IMR-90 (cell line): ENCODE results near the gene PTPN4. TPM values are rescaled to one million over a fixed set of nuclear protein-coding genes. Genes with fewer than 3 reads are reported as not detected.

Experiments
- ATAC-seq: fragments of 200-7000 bp; cut with Tn5 transposase; 2 replicates; pipeline ENCODE4 v1.9.1; 2020; ENCODE audit warnings: low read depth, mild to moderate bottlenecking, moderate library complexity
- BruUV-seq: library from RNA; stranded (reverse); fragments of 400-500 nt; replicated peaks from 2 replicates; lab custom pipeline; 2021; lab: Mats Ljungman, UMichigan
- CTCF ChIA-PET: fragments of 300-600 bp; formaldehyde crosslinking; extraction: SDS; loops from one replicate; lab custom pipeline; 2021; ENCODE audit warnings: antibody characterized with exemption; lab: Yijun Ruan, JAX
- POLR2A ChIA-PET: fragments of 300-600 bp; sonication (Branson Sonifier 250); formaldehyde crosslinking; loops from one replicate; lab custom pipeline; 2022; ENCODE audit warnings: antibody characterized with exemption; ENCODE audit not compliant: unreplicated experiment; lab: Charles Lee
- DNase-seq: peaks from one replicate; pipeline ENCODE4 v3.0.0; 2013
- H2AFZ ChIP-seq: replicated peaks from 2 replicates; pipeline ENCODE3; 2013; ENCODE audit warnings: low read length, mild to moderate bottlenecking; ENCODE audit not compliant: poor library complexity
- H2AK5ac ChIP-seq: 2 replicates; pipeline ENCODE4 v1.6.1; 2013; ENCODE audit warnings: low read depth, low read length, inconsistent platforms
- H2AK9ac ChIP-seq: replicated peaks from 2 replicates; pipeline ENCODE3; 2013; ENCODE audit warnings: mild to moderate bottlenecking, low read depth, low read length, moderate library complexity; ENCODE audit not compliant: poor library complexity
- H2BK120ac ChIP-seq: 2 replicates; pipeline ENCODE4 v1.6.1; 2013; ENCODE audit warnings: low read depth, low read length, inconsistent platforms
- H2BK15ac ChIP-seq: 3 replicates; pipeline ENCODE4 v1.6.1; 2013; ENCODE audit warnings: low read depth, low read length, inconsistent platforms
- H2BK20ac ChIP-seq: 2 replicates; pipeline ENCODE4 v1.6.1; 2013; ENCODE audit warnings: low read depth, mild to moderate bottlenecking, inconsistent platforms, low read length, moderate library complexity
- H2BK5ac ChIP-seq: 2 replicates; pipeline ENCODE4 v1.6.1; 2013; ENCODE audit warnings: mild to moderate bottlenecking, low read depth, low read length, inconsistent platforms; ENCODE audit not compliant: poor library complexity, severe bottlenecking
- H3K14ac ChIP-seq: replicated peaks from 2 replicates; pipeline ENCODE4 v1.6.1; 2013; ENCODE audit warnings: low read depth, low read length, inconsistent platforms
- H3K18ac ChIP-seq: 2 replicates; pipeline ENCODE4 v1.6.1; 2013; ENCODE audit warnings: low read depth, low read length, control low read depth
- H3K23ac ChIP-seq: 2 replicates; pipeline ENCODE4 v1.6.1; 2013; ENCODE audit warnings: low read depth, low read length, inconsistent platforms
- H3K27ac ChIP-seq: 2 replicates; pipeline ENCODE4 v1.5.1; 2013; ENCODE audit warnings: mild to moderate bottlenecking, control low read depth, low read length; ENCODE audit not compliant: insufficient read depth
- H3K27me3 ChIP-seq: 2 replicates; pipeline ENCODE4 v1.6.1; 2013; ENCODE audit warnings: low read length; ENCODE audit not compliant: control insufficient read depth, insufficient read depth
- H3K36me3 ChIP-seq: 2 replicates; pipeline ENCODE4 v1.6.1; 2013; ENCODE audit warnings: low read length, mixed read lengths; ENCODE audit not compliant: control insufficient read depth, insufficient read depth
- H3K4ac ChIP-seq: 2 replicates; pipeline ENCODE4 v1.6.1; 2013; ENCODE audit warnings: low read depth, low read length, inconsistent platforms
- H3K4me1 ChIP-seq: 2 replicates; pipeline ENCODE4 v1.6.1; 2013; ENCODE audit warnings: low read length, mixed read lengths; ENCODE audit not compliant: control insufficient read depth, insufficient read depth
- H3K4me2 ChIP-seq: 2 replicates; pipeline ENCODE4 v1.6.1; 2013; ENCODE audit warnings: low read depth, mild to moderate bottlenecking, control low read depth, low read length, moderate library complexity
- H3K4me3 ChIP-seq: 2 replicates; pipeline ENCODE4 v1.5.1; 2013; ENCODE audit warnings: low read depth, mild to moderate bottlenecking, control low read depth, low read length, moderate library complexity; ENCODE audit not compliant: insufficient read depth
- H3K56ac ChIP-seq: 2 replicates; pipeline ENCODE4 v1.6.1; 2013; ENCODE audit warnings: low read length, inconsistent platforms; ENCODE audit not compliant: insufficient read depth; ENCODE audit errors: extremely low read depth
- H3K79me1 ChIP-seq, 2 experiments: 2 replicates each; pipeline ENCODE4 v1.6.1; 2013; ENCODE audit warnings: low read length in 2 of 2, inconsistent platforms in 1 of 2, low read depth in 1 of 2
- H3K9ac ChIP-seq: 2 replicates; pipeline ENCODE4 v1.6.1; 2013; ENCODE audit warnings: low read depth, low read length, control low read depth
- H3K9me1 ChIP-seq: 2 replicates; pipeline ENCODE4 v1.6.1; 2013; ENCODE audit warnings: low read length, inconsistent platforms; ENCODE audit not compliant: insufficient read depth
- H3K9me3 ChIP-seq: 2 replicates; pipeline ENCODE4 v1.6.1; 2013; ENCODE audit warnings: low read length; ENCODE audit not compliant: control insufficient read depth, insufficient read depth
- H4K20me1 ChIP-seq: 2 replicates; pipeline ENCODE4 v1.6.1; 2013; ENCODE audit warnings: low read length, inconsistent platforms; ENCODE audit not compliant: insufficient read depth
- H4K5ac ChIP-seq: 2 replicates; pipeline ENCODE4 v1.6.1; 2013; ENCODE audit warnings: mild to moderate bottlenecking, low read depth, low read length, control low read depth
- H4K8ac ChIP-seq, 2 experiments: 2 replicates each; pipeline ENCODE4 v1.6.1; 2013; ENCODE audit warnings: low read depth in 2 of 2, low read length in 2 of 2, control low read depth in 1 of 2, inconsistent platforms in 1 of 2
- H4K91ac ChIP-seq: 2 replicates; pipeline ENCODE4 v1.6.1; 2013; ENCODE audit warnings: low read depth, low read length, inconsistent platforms; ENCODE audit not compliant: insufficient read depth
- BHLHE40 ChIP-seq: fragments of 150-350 bp; IDR thresholded peaks from 2 replicates; pipeline ENCODE4 v1.6.1; 2016; ENCODE audit warnings: mild to moderate bottlenecking, low read depth, low read length
- CEBPB ChIP-seq: IDR thresholded peaks from 2 replicates; pipeline ENCODE4 v1.6.1; 2012; ENCODE audit warnings: low read depth, low read length, improper control_type of control experiment
- CHD1 ChIP-seq: IDR thresholded peaks from 2 replicates; pipeline ENCODE4 v1.6.1; 2012; ENCODE audit warnings: low read depth, low read length, improper control_type of control experiment
- MAFK ChIP-seq: IDR thresholded peaks from 2 replicates; pipeline ENCODE4 v1.6.1; 2012; ENCODE audit warnings: low read depth, low read length, improper control_type of control experiment
- MXI1 ChIP-seq: IDR thresholded peaks from 2 replicates; pipeline ENCODE4 v1.6.1; 2012; ENCODE audit warnings: low read depth, mild to moderate bottlenecking, low read length, moderate library complexity, borderline replicate concordance
- NFE2L2 ChIP-seq: fragments of 150-350 bp; IDR thresholded peaks from 2 replicates; pipeline ENCODE4 v1.6.1; 2016; ENCODE audit warnings: low read depth, mild to moderate bottlenecking, low read length
- POLR2A ChIP-seq: IDR thresholded peaks from 2 replicates; pipeline ENCODE4 v1.6.1; 2012; ENCODE audit warnings: mild to moderate bottlenecking, low read depth, low read length
- RAD21 ChIP-seq: IDR thresholded peaks from 2 replicates; pipeline ENCODE4 v1.6.1; 2012; ENCODE audit warnings: low read length, improper control_type of control experiment
- RFX5 ChIP-seq: IDR thresholded peaks from 2 replicates; pipeline ENCODE4 v1.8.0; 2012; ENCODE audit warnings: low read depth, mild to moderate bottlenecking, low read length, moderate library complexity
- SMC3 ChIP-seq: fragments of 150-350 bp; IDR thresholded peaks from 2 replicates; pipeline ENCODE4 v1.6.1; 2016; ENCODE audit warnings: low read depth, mild to moderate bottlenecking, antibody characterized with exemption, low read length, moderate library complexity
- WGBS, 2 experiments: methylation state at CpG; one replicate each; pipeline versions ENCODE4 v1.1.5 to v1.1.7; 2013; ENCODE audit warnings: missing lambda C conversion rate in 2 of 2; ENCODE audit not compliant: insufficient read length in 1 of 2; ENCODE audit errors: extremely low coverage in 2 of 2; 5-methylcytosine and 5-hydroxymethylcytosine counted together
- dilution Hi-C: fragments of 300-500 bp; cut with HindIII; formaldehyde crosslinking; loops from one replicate; pipeline ENCODE4 v1.14.3; 2018; ENCODE audit warnings: low sequenced_read_pairs; ENCODE audit not compliant: unreplicated experiment
- in situ Hi-C: fragments of 300-500 bp; cut with MboI; formaldehyde crosslinking; loops from 3 replicates; pipeline ENCODE4 v1.14.3; 2019; ENCODE audit warnings: low sequenced_read_pairs, inconsistent platforms, mixed read lengths
- intact Hi-C: fragments of 100-400 bp; cut with micrococcal nuclease; formaldehyde crosslinking; loops from 2 replicates; pipeline ENCODE4 v1.10.0; 2022
- polyA plus RNA-seq, 3 experiments: library from polyadenylated mRNA; depleted of rRNA; stranded (reverse); fragments of >200 nt; gene quantifications; 2 replicates each; pipeline ENCODE4 v1.2.3, GENCODE V29; 2012; ENCODE audit warnings: low replicate concordance in 1 of 3
- total RNA-seq: library from RNA; depleted of rRNA; stranded (reverse); fragments of >200 nt; gene quantifications from 2 replicates; pipeline ENCODE4 v1.2.3, GENCODE V29; 2012
- TF ChIP-seq, protein P1 (sequence below): fragments of 150-350 bp; IDR thresholded peaks from 2 replicates; pipeline ENCODE4 v1.6.1; 2017; ENCODE audit warnings: mild to moderate bottlenecking, antibody characterized with exemption, low read length, low read depth
- TF ChIP-seq, protein P2 (sequence below): conservative IDR thresholded peaks from 2 replicates; pipeline ENCODE4 v1.5.1; 2012; ENCODE audit warnings: mild to moderate bottlenecking, low read depth, low read length, improper control_type of control experiment

Gene PTPN4
- total and polyA plus RNA-seq, 2 of the 4 experiments (the other 2 are of a cell fraction), result 2.9 to 19.2 TPM

DNA sequence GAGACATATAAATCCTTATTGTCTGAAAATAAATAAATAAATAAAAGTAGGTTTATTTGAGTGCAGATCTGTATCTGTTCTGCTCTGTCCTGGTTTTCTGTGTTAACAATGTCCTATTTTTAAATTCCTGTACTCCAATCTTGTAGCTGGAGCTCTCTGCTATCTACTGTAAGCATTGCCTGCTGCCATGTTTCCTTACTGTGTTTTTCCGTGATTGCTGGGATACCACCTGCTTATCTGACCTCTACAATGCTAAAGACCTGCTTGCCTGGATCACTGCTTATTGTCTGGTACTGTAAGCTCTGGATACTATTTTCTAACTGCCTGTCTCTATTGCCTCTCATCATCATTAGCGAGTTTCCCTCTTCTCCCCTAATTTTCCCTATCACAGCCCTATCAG, 11.6 kb downstream of the PTPN4 start:
- H2BK120ac ChIP-seq, result no peak overlapping the region
- no peak overlapping the region for H3K4me3 ChIP-seq
- in situ Hi-C loops (no loop called here), dilution Hi-C loops (no loop called here), intact Hi-C loops (no loop called here)
- H3K27ac ChIP-seq, result no peak overlapping the region
- DNase-seq (no peak), ATAC-seq (no peak)
- H3K36me3 ChIP-seq, result no peaks in the 10 kb centered on the region
- H3K27me3 ChIP-seq, result no peaks in the 10 kb centered on the region
- no peak overlapping the region for H2AFZ ChIP-seq
- ChIA-PET CTCF (no interaction called here), POLR2A (no interaction called here)
- H4K8ac ChIP-seq, result no peak overlapping the region
- H3K9me1 ChIP-seq, result no peaks in the 10 kb centered on the region; the same call in 1 of the 2 replicates
- no peak overlapping the region for H2BK20ac ChIP-seq
- no peak overlapping the region for H2BK15ac ChIP-seq
- peaks cover 6 to 8% of the 10 kb centered on the region in 2 experiments; a peak in 2 of 4 replicates for H3K79me1 ChIP-seq
- H2AK9ac ChIP-seq, result no peak overlapping the region
- no peak overlapping the region for H3K18ac ChIP-seq
- H3K23ac ChIP-seq, result no peak overlapping the region
- no TSS peak for BruUV-seq
- no peak overlapping the region for H2BK5ac ChIP-seq
- no peak overlapping the region for H3K4me2 ChIP-seq
- no peak overlapping the region for H3K14ac ChIP-seq
- TF ChIP-seq RAD21, result no peak
- TF ChIP-seq POLR2A, result no peak
- TF ChIP-seq SMC3, result no peak
- TF ChIP-seq, protein P1, sequence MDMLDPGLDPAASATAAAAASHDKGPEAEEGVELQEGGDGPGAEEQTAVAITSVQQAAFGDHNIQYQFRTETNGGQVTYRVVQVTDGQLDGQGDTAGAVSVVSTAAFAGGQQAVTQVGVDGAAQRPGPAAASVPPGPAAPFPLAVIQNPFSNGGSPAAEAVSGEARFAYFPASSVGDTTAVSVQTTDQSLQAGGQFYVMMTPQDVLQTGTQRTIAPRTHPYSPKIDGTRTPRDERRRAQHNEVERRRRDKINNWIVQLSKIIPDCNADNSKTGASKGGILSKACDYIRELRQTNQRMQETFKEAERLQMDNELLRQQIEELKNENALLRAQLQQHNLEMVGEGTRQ, result no peak
- TF ChIP-seq RFX5, result no peak
- no peak for TF ChIP-seq MXI1
- no peak for TF ChIP-seq BHLHE40
- no peak for TF ChIP-seq MAFK
- TF ChIP-seq NFE2L2, result no peak
- TF ChIP-seq CHD1, result no peak
- TF ChIP-seq, protein P2, sequence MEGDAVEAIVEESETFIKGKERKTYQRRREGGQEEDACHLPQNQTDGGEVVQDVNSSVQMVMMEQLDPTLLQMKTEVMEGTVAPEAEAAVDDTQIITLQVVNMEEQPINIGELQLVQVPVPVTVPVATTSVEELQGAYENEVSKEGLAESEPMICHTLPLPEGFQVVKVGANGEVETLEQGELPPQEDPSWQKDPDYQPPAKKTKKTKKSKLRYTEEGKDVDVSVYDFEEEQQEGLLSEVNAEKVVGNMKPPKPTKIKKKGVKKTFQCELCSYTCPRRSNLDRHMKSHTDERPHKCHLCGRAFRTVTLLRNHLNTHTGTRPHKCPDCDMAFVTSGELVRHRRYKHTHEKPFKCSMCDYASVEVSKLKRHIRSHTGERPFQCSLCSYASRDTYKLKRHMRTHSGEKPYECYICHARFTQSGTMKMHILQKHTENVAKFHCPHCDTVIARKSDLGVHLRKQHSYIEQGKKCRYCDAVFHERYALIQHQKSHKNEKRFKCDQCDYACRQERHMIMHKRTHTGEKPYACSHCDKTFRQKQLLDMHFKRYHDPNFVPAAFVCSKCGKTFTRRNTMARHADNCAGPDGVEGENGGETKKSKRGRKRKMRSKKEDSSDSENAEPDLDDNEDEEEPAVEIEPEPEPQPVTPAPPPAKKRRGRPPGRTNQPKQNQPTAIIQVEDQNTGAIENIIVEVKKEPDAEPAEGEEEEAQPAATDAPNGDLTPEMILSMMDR, result no peak
- TF ChIP-seq CEBPB, result no peak
- H4K20me1 ChIP-seq, result no peaks in the 10 kb centered on the region
- H2AK5ac ChIP-seq, result no peak overlapping the region
- no peak overlapping the region for H3K56ac ChIP-seq
- 0 out of 2 replicates have a peak, but pooled peaks cover 1% of the 10 kb centered on the region for H3K4me1 ChIP-seq
- no peak overlapping the region for H3K9ac ChIP-seq
- H3K9me3 ChIP-seq, result no peaks in the 10 kb centered on the region
- no peak overlapping the region for H4K91ac ChIP-seq
- WGBS, 2 experiments, result no CpG with 5 or more reads among the region's 2 CpGs
- H3K4ac ChIP-seq, result no peak overlapping the region
- H4K5ac ChIP-seq, result no peak overlapping the region
